D721Med (cell line): ENCODE measurements around the gene TUBB6.

Source experiments
- DNase-seq: peaks from one replicate; pipeline ENCODE4 v3.0.0; 2011; ENCODE audit warnings: low spot score; ENCODE audit not compliant: insufficient read length
- FAIRE-seq: peaks from 2 replicates; lab custom pipeline; 2011; peaks lifted over from hg19 to GRCh38; lab: Jason Lieb, UNC
- CTCF ChIP-seq: IDR thresholded peaks from 2 replicates; pipeline ENCODE4 v1.5.1; 2012; ENCODE audit warnings: mild to moderate bottlenecking, control low read depth; ENCODE audit not compliant: insufficient read depth; ENCODE audit errors: missing control alignments

TUBB6 gene

GRCh38 chr18:12361770-12362378, 53.8 kb downstream of the TUBB6 start:
- DNase-seq, result no peak
- no peak for FAIRE-seq
- TF ChIP-seq CTCF, result no peak

- no peak for DNase-seq
- TF ChIP-seq CTCF, result no peak
- FAIRE-seq, result no peak
Observed at GRCh38 chr18:12362473-12363174, 54.6 kb downstream of the TUBB6 start.

- no peak for TF ChIP-seq CTCF
- no peak for DNase-seq
- FAIRE-seq, result no peak
Observed at GRCh38 chr18:12366379-12366778, 58.3 kb downstream of the TUBB6 start.

GRCh38 chr18:12366784-12367183, 58.7 kb downstream of the TUBB6 start:
- no peak for FAIRE-seq
- no peak for TF ChIP-seq CTCF
- no peak for DNase-seq

GRCh38 chr18:12369211-12369610, 61.2 kb downstream of the TUBB6 start:
- DNase-seq, result no peak
- TF ChIP-seq CTCF, result no peak
- FAIRE-seq, result no peak

GRCh38 chr18:12371590-12371989, 63.5 kb downstream of the TUBB6 start:
- TF ChIP-seq CTCF, result no peak
- FAIRE-seq, result no peak
- DNase-seq, result no peak

- DNase-seq (no peak), FAIRE-seq (no peak)
- TF ChIP-seq CTCF, result no peak
Observed at GRCh38 chr18:12372406-12372805, 64.4 kb downstream of the TUBB6 start.
